ENCODE results near the gene KCNAB1. TPM values are rescaled to one million over a fixed set of nuclear protein-coding genes. Genes with fewer than 3 reads are reported as not detected.

Gene KCNAB1
- total RNA-seq, 1 experiment from 2014 or later, result not detected

- Histone ChIP-seq H3K27ac (ENCODE audit: low read depth, low read length) (no peak overlapping the region), H3K9ac (ENCODE audit: low read length) (no peak overlapping the region), H3K36me3 (ENCODE audit: control insufficient read depth in 1 of 2, insufficient read depth in 2 of 2, low read length in 2 of 2) (no peaks in the 10 kb centered on the region), H3K9me2 (ENCODE audit: insufficient read depth) (no peaks in the 10 kb centered on the region), H3K79me2 (ENCODE audit: insufficient read depth, low read length) (peaks cover 6% of the 10 kb centered on the region), H2AFZ (ENCODE audit: low read depth, low read length, poor library complexity, severe bottlenecking) (no peak overlapping the region), H3K4me1 (ENCODE audit: control insufficient read depth in 1 of 2, insufficient read depth in 2 of 2, low read length in 2 of 2) (peaks cover 0 to 9% of the 10 kb centered on the region in 2 experiments; a peak in 1 of 4 replicates), H3K27me3 (ENCODE audit: insufficient read depth, low read length) (no peaks in the 10 kb centered on the region), H3K9me3 (ENCODE audit: control insufficient read depth in 1 of 2, insufficient read depth in 1 of 2, low read depth in 1 of 2, low read length in 2 of 2) (no peaks in the 10 kb centered on the region), H3K4me2 (ENCODE audit: low read length) (no peak overlapping the region), H3K4me3 (replicated peaks in 1 of 2; ENCODE audit: low read depth in 1 of 2, low read length in 2 of 2) (no peak overlapping the region), H4K20me1 (ENCODE audit: insufficient read depth) (no peaks in the 10 kb centered on the region)
- ChIA-PET RAD21 (ENCODE audit: low non-redundant PET in 1 of 2, low total read pairs in 2 of 2, uncharacterized antibody in 2 of 2, unreplicated experiment in 2 of 2) (no interaction called here), CTCF (no interaction called here), POLR2A (no interaction called here)
- no TSS peak for BruUV-seq (replicated peaks)
- intact Hi-C loops (cut with micrococcal nuclease), result no loop called here
- no peak for ATAC-seq
- TF ChIP-seq ATF3 (IDR thresholded peaks at IDR 0.05) (no peak), CBX3 (IDR thresholded peaks at IDR 0.05; ENCODE audit: low read depth) (no peak), SRF (IDR thresholded peaks at IDR 0.05; ENCODE audit: low read depth) (no peak), POLR2AphosphoS5 (IDR thresholded peaks at IDR 0.05; ENCODE audit: low read depth, low read length) (no peak), ZBTB33 (IDR thresholded peaks at IDR 0.05; ENCODE audit: extremely low read depth, insufficient replicate concordance, low read length) (no peak), TCF7L2 (IDR thresholded peaks at IDR 0.05; ENCODE audit: borderline replicate concordance, extremely low read depth, insufficient read depth, insufficient read length) (no peak)
- TF ChIP-seq, protein P1, sequence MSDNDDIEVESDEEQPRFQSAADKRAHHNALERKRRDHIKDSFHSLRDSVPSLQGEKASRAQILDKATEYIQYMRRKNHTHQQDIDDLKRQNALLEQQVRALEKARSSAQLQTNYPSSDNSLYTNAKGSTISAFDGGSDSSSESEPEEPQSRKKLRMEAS (IDR thresholded peaks at IDR 0.05), result no peak
- DNase-seq (ENCODE audit: low read depth, low spot score), result no peak
Observed at GRCh38 chr3:156559321-156559720, 438.9 kb downstream of the KCNAB1 start.

GRCh38 chr3:156561533-156561932 is 441.2 kb downstream of the KCNAB1 start:
- Histone ChIP-seq H3K4me3 (replicated peaks in 1 of 2; ENCODE audit: low read depth in 1 of 2, low read length in 2 of 2) (no peak overlapping the region), H3K27ac (ENCODE audit: low read depth, low read length) (no peak overlapping the region), H3K9ac (ENCODE audit: low read length) (no peak overlapping the region), H3K4me1 (ENCODE audit: control insufficient read depth in 1 of 2, insufficient read depth in 2 of 2, low read length in 2 of 2) (no peaks in the 10 kb centered on the region), H2AFZ (ENCODE audit: low read depth, low read length, poor library complexity, severe bottlenecking) (no peak overlapping the region), H3K4me2 (ENCODE audit: low read length) (no peak overlapping the region), H3K27me3 (ENCODE audit: insufficient read depth, low read length) (no peaks in the 10 kb centered on the region), H3K36me3 (ENCODE audit: control insufficient read depth in 1 of 2, insufficient read depth in 2 of 2, low read length in 2 of 2) (no peaks in the 10 kb centered on the region), H3K9me3 (ENCODE audit: control insufficient read depth in 1 of 2, insufficient read depth in 1 of 2, low read depth in 1 of 2, low read length in 2 of 2) (no peaks in the 10 kb centered on the region), H3K79me2 (ENCODE audit: insufficient read depth, low read length) (no peaks in the 10 kb centered on the region), H3K9me2 (ENCODE audit: insufficient read depth) (no peaks in the 10 kb centered on the region), H4K20me1 (ENCODE audit: insufficient read depth) (no peaks in the 10 kb centered on the region)
- intact Hi-C loops (cut with micrococcal nuclease), result no loop called here
- ChIA-PET CTCF (no interaction called here), POLR2A (no interaction called here), RAD21 (ENCODE audit: low non-redundant PET in 1 of 2, low total read pairs in 2 of 2, uncharacterized antibody in 2 of 2, unreplicated experiment in 2 of 2) (no interaction called here)
- TF ChIP-seq ATF3 (IDR thresholded peaks at IDR 0.05) (no peak), CBX3 (IDR thresholded peaks at IDR 0.05; ENCODE audit: low read depth) (no peak), SIN3A (IDR thresholded peaks at IDR 0.05; ENCODE audit: low read depth) (no peak), SRF (IDR thresholded peaks at IDR 0.05; ENCODE audit: low read depth) (no peak), POLR2AphosphoS5 (IDR thresholded peaks at IDR 0.05; ENCODE audit: low read depth, low read length) (no peak), RAD21 (IDR thresholded peaks at IDR 0.05; ENCODE audit: low read depth) (no peak), POLR2A (IDR thresholded peaks at IDR 0.05; ENCODE audit: borderline replicate concordance, extremely low read depth, insufficient read depth, insufficient read length) (no peak), ZFX (IDR thresholded peaks at IDR 0.05) (no peak), JUND (IDR thresholded peaks at IDR 0.05) (no peak), EZH2 (IDR thresholded peaks at IDR 0.05) (no peak)
- TF ChIP-seq, protein P2, sequence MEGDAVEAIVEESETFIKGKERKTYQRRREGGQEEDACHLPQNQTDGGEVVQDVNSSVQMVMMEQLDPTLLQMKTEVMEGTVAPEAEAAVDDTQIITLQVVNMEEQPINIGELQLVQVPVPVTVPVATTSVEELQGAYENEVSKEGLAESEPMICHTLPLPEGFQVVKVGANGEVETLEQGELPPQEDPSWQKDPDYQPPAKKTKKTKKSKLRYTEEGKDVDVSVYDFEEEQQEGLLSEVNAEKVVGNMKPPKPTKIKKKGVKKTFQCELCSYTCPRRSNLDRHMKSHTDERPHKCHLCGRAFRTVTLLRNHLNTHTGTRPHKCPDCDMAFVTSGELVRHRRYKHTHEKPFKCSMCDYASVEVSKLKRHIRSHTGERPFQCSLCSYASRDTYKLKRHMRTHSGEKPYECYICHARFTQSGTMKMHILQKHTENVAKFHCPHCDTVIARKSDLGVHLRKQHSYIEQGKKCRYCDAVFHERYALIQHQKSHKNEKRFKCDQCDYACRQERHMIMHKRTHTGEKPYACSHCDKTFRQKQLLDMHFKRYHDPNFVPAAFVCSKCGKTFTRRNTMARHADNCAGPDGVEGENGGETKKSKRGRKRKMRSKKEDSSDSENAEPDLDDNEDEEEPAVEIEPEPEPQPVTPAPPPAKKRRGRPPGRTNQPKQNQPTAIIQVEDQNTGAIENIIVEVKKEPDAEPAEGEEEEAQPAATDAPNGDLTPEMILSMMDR (IDR thresholded peaks at IDR 0.05 in 2 of 3, conservative IDR thresholded peaks at IDR 0.05 in 1 of 3; ENCODE audit: borderline replicate concordance in 1 of 3, insufficient read depth in 1 of 3, low read depth in 2 of 3, low read length in 2 of 3), result no peak
- BruUV-seq (replicated peaks), result no TSS peak
- DNase-seq (ENCODE audit: low read depth, low spot score) (no peak), ATAC-seq (no peak)

All from HCT116 (cell line).